ENCODE measurements around the gene MCCC2. TPM values are rescaled to one million over a fixed set of nuclear protein-coding genes. Genes with fewer than 3 reads are reported as not detected.

The MCCC2 gene
- total RNA-seq (2022; extraction: Qiagen RNA extraction; ENCODE audit: low read depth): 41.7 to 46.6 TPM (median 44.7 TPM) in 5 replicates

DNA sequence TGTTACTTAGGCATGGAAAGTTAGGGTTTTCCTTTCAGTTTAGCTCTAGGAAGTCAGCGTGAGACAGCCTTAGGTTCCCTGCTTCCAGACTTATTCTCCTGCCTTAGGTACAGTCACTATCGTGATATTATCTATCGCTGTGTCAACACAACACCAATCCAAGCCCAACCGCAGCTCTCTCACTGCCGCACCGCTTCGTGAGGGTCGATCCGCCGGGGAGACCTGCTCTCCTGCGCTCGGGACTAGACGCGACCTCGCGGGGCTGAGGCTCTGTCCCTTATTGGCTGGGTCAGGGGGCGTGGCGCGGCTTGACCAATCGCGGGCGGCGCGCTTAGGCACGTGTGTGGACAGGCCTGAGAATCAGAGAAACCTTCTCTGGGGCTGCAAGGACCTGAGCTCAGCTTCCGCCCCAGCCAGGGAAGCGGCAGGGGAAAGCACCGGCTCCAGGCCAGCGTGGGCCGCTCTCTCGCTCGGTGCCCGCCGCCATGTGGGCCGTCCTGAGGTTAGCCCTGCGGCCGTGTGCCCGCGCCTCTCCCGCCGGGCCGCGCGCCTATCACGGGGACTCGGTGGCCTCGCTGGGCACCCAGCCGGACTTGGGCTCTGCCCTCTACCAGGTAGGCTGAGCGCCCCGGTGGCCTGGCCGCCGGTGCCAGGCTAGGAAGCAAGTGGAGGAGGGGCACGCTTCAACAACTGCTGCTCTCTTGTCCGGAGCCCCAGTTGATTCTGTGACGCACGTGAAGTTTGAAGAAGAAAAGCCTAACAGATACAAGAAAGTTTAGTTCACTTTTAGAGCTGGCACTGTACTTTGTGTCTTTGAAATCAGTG, at the start of gene MCCC2:
Gene MCCC2 (plus strand): TSS at position 400 of the 825 bp plus-strand sequence. CDS start 86 bp downstream, at position 486.

Other genes starting within 250 kb of the MCCC2 start
- 9.8 to 13.8 TPM (median 12.4 TPM) in 5 replicates for gene BDP1, start 131.7 kb upstream of the MCCC2 start, total RNA-seq (2022; extraction: Qiagen RNA extraction; ENCODE audit: low read depth)
- gene CARTPT, start 131.9 kb downstream of the MCCC2 start, total RNA-seq (2022; extraction: Qiagen RNA extraction; ENCODE audit: low read depth): not detected in 5 replicates